Stomach smooth muscle (tissue), 2 donors: ENCODE data around the gene TRAIP.

Experiments used
- H3K27ac ChIP-seq: one replicate; pipeline ENCODE4 v1.7.0; 2013; ENCODE audit warnings: mild to moderate bottlenecking, low read length, inconsistent platforms
- H3K27me3 ChIP-seq, 2 donors: one replicate each; pipeline ENCODE4 v1.7.0; 2013; ENCODE audit warnings: low read length in 2 of 2; ENCODE audit not compliant: insufficient read depth in 2 of 2, control insufficient read depth in 1 of 2
- H3K36me3 ChIP-seq, 2 donors: one replicate each; pipeline ENCODE4 v1.7.0; 2013; ENCODE audit warnings: low read length in 2 of 2; ENCODE audit not compliant: control insufficient read depth in 2 of 2, insufficient read depth in 2 of 2
- H3K4me1 ChIP-seq: one replicate; pipeline ENCODE4 v1.7.0; 2013; ENCODE audit warnings: low read length; ENCODE audit not compliant: control insufficient read depth, insufficient read depth
- H3K4me3 ChIP-seq, 2 donors: one replicate each; pipeline ENCODE4 v1.7.0; 2013; ENCODE audit warnings: low read length in 2 of 2
- H3K9ac ChIP-seq, 2 donors: one replicate each; pipeline ENCODE4 v1.7.0; 2013; ENCODE audit warnings: low read length in 2 of 2, mild to moderate bottlenecking in 1 of 2
- H3K9me3 ChIP-seq, 2 donors: one replicate each; pipeline ENCODE4 v1.7.0; 2013; ENCODE audit warnings: low read length in 2 of 2; ENCODE audit not compliant: control insufficient read depth in 2 of 2
- donor health status: healthy.
- donor health status: Pancreatic carcinoma.

The TRAIP gene

DNA sequence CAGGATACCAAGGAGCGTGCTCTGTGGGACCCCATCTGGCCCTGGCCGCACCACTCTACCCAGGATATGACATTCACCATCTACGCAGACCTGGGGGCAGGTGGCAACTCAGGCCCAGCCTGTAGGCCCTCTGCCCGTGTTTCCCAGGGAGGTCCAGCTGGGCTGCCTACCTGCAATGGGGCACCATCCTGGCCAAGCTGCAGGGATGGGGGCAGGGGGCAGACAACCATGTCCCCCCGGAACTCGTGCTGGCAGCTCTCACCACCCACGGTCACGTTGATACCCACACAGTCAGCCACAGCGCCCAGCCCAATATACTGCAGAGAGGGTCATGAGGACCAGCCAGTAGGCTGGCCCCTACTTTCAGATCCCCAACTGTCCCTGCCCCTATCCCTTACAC, 39.4 kb upstream of the TRAIP start:
- Histone ChIP-seq H3K9me3 (no peaks in the 10 kb centered on the region), H3K4me1 (peaks cover 2% of the 10 kb centered on the region), H3K9ac (no peak overlapping the region), H3K27me3 (no peaks in the 10 kb centered on the region), H3K4me3 (no peak overlapping the region), H3K36me3 (peaks cover 0 to 5% of the 10 kb centered on the region in 2 donors), H3K27ac (no peak overlapping the region)

DNA sequence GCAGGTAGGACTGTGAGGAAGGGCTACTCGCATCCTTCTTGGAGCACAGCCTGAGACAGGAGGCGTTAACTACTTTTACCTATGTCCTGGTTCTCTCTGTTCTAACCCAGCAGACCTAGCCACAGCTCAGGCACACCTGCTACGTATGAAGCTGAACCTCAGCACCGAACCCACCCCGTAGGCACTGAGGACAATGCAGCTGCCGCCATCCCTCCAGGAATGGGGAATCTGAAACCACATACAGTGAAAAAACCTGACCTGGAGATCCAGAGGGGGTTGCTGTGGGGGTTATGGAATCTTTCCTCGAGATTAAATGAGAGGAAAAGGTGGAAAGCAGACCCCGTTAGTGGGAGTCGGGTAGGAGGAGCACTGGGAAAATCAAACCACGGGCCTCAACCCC, 32.9 kb upstream of the TRAIP start:
- Histone ChIP-seq H3K4me1 (no peaks in the 10 kb centered on the region), H3K4me3 (no peak overlapping the region), H3K9me3 (no peaks in the 10 kb centered on the region), H3K27me3 (no peaks in the 10 kb centered on the region), H3K9ac (no peak overlapping the region), H3K36me3 (no peaks in the 10 kb centered on the region), H3K27ac (no peak overlapping the region)

- Histone ChIP-seq H3K27me3 (no peaks in the 10 kb centered on the region), H3K9ac (no peak overlapping the region), H3K36me3 (no peaks in the 10 kb centered on the region), H3K27ac (no peak overlapping the region), H3K4me1 (peaks cover 8% of the 10 kb centered on the region), H3K9me3 (no peaks in the 10 kb centered on the region), H3K4me3 (no peak overlapping the region)
These were observed 30.5 kb upstream of the TRAIP start for GRCh38 chr3:49886922-49887265.

DNA sequence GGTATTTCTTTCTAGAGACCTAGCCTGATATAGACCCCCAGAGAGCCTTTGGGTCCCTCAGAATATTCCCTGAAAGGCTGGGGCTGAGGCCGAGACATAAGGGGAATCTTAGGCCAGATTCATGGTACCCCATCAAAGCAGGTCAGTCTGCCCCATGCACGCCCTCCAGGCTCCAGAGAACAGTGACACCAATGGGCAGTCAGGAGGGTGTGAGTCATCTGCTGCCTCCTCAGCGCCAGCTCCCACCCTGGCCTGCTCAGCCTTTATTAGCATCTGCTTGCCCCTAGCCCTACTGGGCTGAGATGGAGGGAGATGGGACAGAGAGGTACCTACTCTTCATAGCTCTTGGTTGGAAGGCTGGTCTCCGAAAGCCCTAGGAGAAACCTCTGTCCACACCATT, 27.6 kb upstream of the TRAIP start:
- Histone ChIP-seq H3K9ac (no peak overlapping the region), H3K27ac (no peak overlapping the region), H3K4me3 (no peak overlapping the region), H3K4me1 (peaks cover 18% of the 10 kb centered on the region), H3K36me3 (no peaks in the 10 kb centered on the region), H3K9me3 (no peaks in the 10 kb centered on the region), H3K27me3 (no peaks in the 10 kb centered on the region)

DNA sequence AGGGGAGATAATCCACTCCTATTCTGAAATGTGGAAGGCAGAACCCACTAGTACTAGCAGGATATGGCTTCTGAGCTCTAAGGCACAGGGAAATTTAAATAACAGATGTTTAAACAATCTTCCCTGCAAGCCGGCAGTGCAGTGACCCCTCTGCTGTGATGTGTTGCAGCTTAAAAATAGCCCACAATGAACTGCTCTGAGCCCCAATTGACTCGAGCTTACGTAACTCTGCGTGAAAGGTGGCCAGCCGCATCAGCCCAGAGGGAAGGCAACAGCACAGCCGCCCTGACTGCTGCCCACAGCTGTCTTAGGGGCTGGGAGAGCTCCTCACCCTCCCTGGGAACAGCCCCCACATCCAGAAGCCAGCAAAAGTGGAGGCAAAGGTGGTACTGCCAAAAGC, 25.8 kb upstream of the TRAIP start:
- H3K4me3 ChIP-seq, result peak overlapping the region; percentile 32 to 44
- H3K9ac ChIP-seq, result no peak overlapping the region
- no peaks in the 10 kb centered on the region for H3K9me3 ChIP-seq
- H3K27me3 ChIP-seq, result no peaks in the 10 kb centered on the region
- peak overlapping the region; percentile 31 for H3K27ac ChIP-seq
- peaks cover 18% of the 10 kb centered on the region for H3K4me1 ChIP-seq
- no peaks in the 10 kb centered on the region for H3K36me3 ChIP-seq

DNA sequence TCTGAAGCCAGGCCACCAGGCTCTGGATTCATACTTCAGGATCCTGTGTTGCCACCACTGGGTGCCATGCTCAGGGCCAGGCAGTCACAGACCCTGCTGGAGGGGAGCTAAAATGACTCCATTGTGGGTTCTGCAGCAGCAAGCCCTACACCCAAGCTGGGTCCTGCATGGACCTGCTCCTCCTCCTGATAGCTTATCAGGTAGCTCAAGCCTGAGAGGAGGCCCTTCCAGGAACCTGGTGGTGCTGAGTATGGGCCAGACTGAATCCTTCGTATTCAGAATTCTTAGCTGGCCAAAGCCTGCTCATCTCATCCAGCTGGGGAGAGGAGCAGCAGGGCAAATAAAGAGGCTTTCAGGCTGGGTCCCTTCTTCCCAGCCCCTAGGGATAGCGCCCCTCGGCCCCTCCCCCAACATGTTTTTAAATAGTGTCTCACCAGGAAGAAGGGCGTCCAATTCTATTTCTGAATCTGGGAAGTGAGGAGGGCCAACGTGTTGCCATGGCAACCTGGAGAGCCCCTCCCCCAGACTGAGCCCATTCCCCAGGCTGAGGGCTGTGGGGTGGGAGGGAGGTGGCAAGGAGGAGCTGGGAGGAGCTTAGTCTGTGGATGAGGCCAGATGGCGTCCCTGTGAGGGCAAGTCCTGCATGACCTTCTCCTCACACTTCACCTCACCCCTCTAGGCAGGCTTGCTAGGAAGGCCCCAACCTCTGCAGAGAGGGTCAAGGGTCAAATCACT, 24.4 kb upstream of the TRAIP start:
- no peak overlapping the region for H3K9ac ChIP-seq
- H3K9me3 ChIP-seq, result no peaks in the 10 kb centered on the region
- H3K36me3 ChIP-seq, result no peaks in the 10 kb centered on the region
- no peaks in the 10 kb centered on the region for H3K27me3 ChIP-seq
- H3K4me1 ChIP-seq, result peaks cover 18% of the 10 kb centered on the region
- no peak overlapping the region for H3K4me3 ChIP-seq
- no peak overlapping the region for H3K27ac ChIP-seq

GRCh38 chr3:49879721-49880120, 23.4 kb upstream of the TRAIP start:
- Histone ChIP-seq H3K36me3 (no peaks in the 10 kb centered on the region), H3K4me1 (peaks cover 18% of the 10 kb centered on the region), H3K4me3 (no peak overlapping the region), H3K27me3 (no peaks in the 10 kb centered on the region), H3K9ac (no peak overlapping the region), H3K27ac (no peak overlapping the region), H3K9me3 (no peaks in the 10 kb centered on the region)

DNA sequence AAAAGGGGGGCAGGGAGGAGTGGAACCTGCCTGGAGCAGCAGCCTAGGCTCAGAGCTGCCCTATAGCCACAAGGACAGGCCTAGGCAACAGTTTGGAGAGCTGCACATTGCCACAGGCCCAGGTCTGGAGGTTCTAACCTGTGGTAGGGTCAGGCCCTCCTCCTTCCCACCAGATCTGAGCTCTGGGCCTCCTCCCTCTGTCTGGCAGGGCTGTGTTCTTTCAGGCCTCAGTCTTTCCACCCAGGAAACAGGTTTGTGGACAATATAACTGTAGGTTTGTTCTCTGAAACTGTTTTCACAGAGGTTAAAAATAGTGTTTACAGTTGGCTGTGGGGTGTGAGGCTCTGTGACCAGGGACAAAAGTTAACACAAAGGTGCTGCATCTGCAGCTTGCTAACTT, 22.3 kb upstream of the TRAIP start:
- no peaks in the 10 kb centered on the region for H3K9me3 ChIP-seq
- H3K36me3 ChIP-seq, result no peaks in the 10 kb centered on the region
- H3K4me1 ChIP-seq, result peaks cover 18% of the 10 kb centered on the region

DNA sequence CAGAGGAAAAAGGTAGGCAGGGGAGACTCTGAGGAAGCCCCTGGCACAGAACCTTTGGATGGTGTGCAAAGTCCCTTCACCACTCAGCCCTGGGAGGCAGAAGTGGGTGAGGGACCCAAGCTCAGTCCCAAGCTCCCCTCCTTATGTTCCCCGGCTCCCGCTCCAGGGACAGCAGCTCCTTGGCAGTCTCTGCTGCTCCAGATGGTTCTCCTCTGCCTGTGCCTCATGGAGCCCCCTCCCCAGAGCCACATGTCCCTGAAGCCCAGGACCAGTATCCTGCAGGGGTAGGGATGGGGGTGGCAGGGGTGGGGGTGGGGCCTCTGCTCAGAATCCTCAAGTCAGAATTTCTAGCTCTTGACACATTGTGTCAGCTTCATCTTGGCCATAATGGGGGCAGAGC, 21.4 kb upstream of the TRAIP start:
- no peaks in the 10 kb centered on the region for H3K9me3 ChIP-seq

More for the DNA sequence above, 22.3 kb upstream of the TRAIP start:
- H3K27me3 ChIP-seq, result no peaks in the 10 kb centered on the region
- H3K9ac ChIP-seq, result no peak overlapping the region
- no peak overlapping the region for H3K27ac ChIP-seq
- H3K4me3 ChIP-seq, result no peak overlapping the region

DNA sequence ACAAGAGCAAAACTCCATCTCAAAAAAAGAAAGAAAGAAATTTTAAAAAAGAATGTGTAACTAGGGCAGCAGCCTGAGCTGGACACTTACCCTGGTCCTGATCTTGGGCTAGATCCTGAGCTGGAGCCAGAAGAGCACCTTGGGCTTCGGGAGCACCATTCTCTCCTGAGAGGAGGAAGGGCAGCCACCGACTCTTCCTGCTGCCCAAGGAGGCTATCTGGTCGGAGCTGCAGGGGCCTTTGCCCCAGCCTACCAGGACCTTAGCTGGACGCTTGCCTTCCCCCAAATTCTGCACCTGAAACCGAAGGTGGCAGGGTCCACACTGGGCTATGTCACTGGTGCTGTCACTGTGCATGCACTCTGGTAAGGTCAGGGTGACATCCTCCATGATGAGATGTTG, 20.2 kb upstream of the TRAIP start:
- Histone ChIP-seq H3K9ac (no peak overlapping the region), H3K4me3 (no peak overlapping the region), H3K27ac (no peak overlapping the region), H3K27me3 (peaks cover 2 to 3% of the 10 kb centered on the region in 2 donors), H3K36me3 (no peaks in the 10 kb centered on the region), H3K4me1 (peaks cover 7% of the 10 kb centered on the region), H3K9me3 (no peaks in the 10 kb centered on the region)

More for the DNA sequence above, 21.4 kb upstream of the TRAIP start:
- no peaks in the 10 kb centered on the region for H3K36me3 ChIP-seq
- H3K9ac ChIP-seq, result no peak overlapping the region
- peaks cover 18% of the 10 kb centered on the region for H3K4me1 ChIP-seq
- H3K4me3 ChIP-seq, result no peak overlapping the region
- no peak overlapping the region for H3K27ac ChIP-seq
- H3K27me3 ChIP-seq, result no peaks in the 10 kb centered on the region

- H3K9ac ChIP-seq, result no peak overlapping the region
- no peaks in the 10 kb centered on the region for H3K36me3 ChIP-seq
- no peak overlapping the region for H3K4me3 ChIP-seq
- no peak overlapping the region for H3K27ac ChIP-seq
- peaks cover 10% of the 10 kb centered on the region for H3K4me1 ChIP-seq
- H3K27me3 ChIP-seq, result peaks cover 22 to 31% of the 10 kb centered on the region in 2 donors
- no peaks in the 10 kb centered on the region for H3K9me3 ChIP-seq
These were observed 17.3 kb upstream of the TRAIP start for GRCh38 chr3:49873623-49874022.
